Esophagus squamous epithelium (tissue), 4 donors: ENCODE results near the gene STAG1.
"Not testable (repeated sequence)": the region's sequence is repeated elsewhere in the genome, so short reads cannot be mapped to it uniquely, and the experiment has no call there.

Experiments
- POLR2A ChIP-seq, 4 donors: fragments of 450-650 bp; IDR thresholded peaks; one replicate each; pipeline ENCODE4 v1.6.1; 2017; ENCODE audit warnings: antibody characterized with exemption in 4 of 4, mild to moderate bottlenecking in 4 of 4, moderate library complexity in 3 of 4
- TF ChIP-seq, protein P1 (sequence below), 6 experiments: fragments of 450-650 bp in 4 of 6; fragments of 200-600 bp in 2 of 6; sonication (generic) in 2 of 6; IDR thresholded peaks; one replicate each; pipeline ENCODE4 v1.5.1; 2016 to 2019; ENCODE audit warnings: antibody characterized with exemption in 6 of 6, mild to moderate bottlenecking in 4 of 6, moderate library complexity in 4 of 6

DNA sequence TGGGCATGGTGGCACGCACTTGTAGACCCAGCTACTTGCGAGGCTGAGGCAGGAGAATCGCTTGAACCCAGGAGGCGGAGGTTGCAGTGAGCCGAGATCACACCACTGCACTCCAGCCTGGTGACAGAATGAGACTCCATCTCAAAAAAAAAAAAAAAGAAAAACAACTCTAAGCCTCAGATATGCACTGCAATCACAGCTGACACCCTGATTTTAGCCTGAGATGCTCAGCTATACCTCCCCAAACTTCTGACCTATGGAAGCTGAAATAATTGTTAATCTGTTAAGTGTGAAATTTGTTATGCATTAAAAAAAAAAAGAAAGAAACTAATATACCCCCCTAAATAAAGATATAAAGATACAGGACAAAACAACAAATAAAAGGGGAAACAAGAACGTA, 2.6 kb downstream of the STAG1 start:
- TF ChIP-seq, protein P1, sequence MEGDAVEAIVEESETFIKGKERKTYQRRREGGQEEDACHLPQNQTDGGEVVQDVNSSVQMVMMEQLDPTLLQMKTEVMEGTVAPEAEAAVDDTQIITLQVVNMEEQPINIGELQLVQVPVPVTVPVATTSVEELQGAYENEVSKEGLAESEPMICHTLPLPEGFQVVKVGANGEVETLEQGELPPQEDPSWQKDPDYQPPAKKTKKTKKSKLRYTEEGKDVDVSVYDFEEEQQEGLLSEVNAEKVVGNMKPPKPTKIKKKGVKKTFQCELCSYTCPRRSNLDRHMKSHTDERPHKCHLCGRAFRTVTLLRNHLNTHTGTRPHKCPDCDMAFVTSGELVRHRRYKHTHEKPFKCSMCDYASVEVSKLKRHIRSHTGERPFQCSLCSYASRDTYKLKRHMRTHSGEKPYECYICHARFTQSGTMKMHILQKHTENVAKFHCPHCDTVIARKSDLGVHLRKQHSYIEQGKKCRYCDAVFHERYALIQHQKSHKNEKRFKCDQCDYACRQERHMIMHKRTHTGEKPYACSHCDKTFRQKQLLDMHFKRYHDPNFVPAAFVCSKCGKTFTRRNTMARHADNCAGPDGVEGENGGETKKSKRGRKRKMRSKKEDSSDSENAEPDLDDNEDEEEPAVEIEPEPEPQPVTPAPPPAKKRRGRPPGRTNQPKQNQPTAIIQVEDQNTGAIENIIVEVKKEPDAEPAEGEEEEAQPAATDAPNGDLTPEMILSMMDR (IDR thresholded peaks at IDR 0.05): not testable (repeated sequence)
- not testable (repeated sequence) for TF ChIP-seq POLR2A (IDR thresholded peaks at IDR 0.05)
